A673 (cell line): Measurements from ENCODE around the gene THSD4. TPM values are rescaled to one million over a fixed set of nuclear protein-coding genes. Genes with fewer than 3 reads are reported as not detected.

Source experiments
- BruUV-seq: library from RNA; stranded (reverse); fragments of 400-500 nt; replicated peaks from 2 replicates; lab custom pipeline; 2021; lab: Mats Ljungman, UMichigan
- CTCF ChIA-PET: fragments of 300-600 bp; sonication (Branson Sonifier 250); formaldehyde crosslinking; loops from one replicate; lab custom pipeline; 2022; ENCODE audit warnings: antibody characterized with exemption; lab: Charles Lee
- POLR2A ChIA-PET: fragments of 300-600 bp; sonication (Branson Sonifier 250); formaldehyde crosslinking; loops from one replicate; lab custom pipeline; 2022; ENCODE audit warnings: antibody characterized with exemption; ENCODE audit not compliant: low non-redundant PET; lab: Charles Lee
- DNase-seq: peaks from one replicate; pipeline ENCODE4 v3.0.0-alpha.2; 2015; ENCODE audit warnings: low spot score
- H3K27ac ChIP-seq: fragments of 200-600 bp; sonication (generic); 2 replicates; pipeline ENCODE4 v1.5.1; 2016; ENCODE audit warnings: mixed run types, low read depth, mild to moderate bottlenecking, mixed read lengths, antibody characterized with exemption, low read length; ENCODE audit not compliant: poor library complexity, severe bottlenecking
- H3K27me3 ChIP-seq: fragments of 200-600 bp; sonication (generic); replicated peaks from 2 replicates; pipeline ENCODE4 v1.6.1; 2017; ENCODE audit warnings: mixed run types, low read depth, mild to moderate bottlenecking, mixed read lengths, antibody characterized with exemption, low read length; ENCODE audit not compliant: insufficient read depth, poor library complexity
- H3K36me3 ChIP-seq: fragments of 200-600 bp; sonication (generic); 2 replicates; pipeline ENCODE4 v1.6.1; 2016; ENCODE audit warnings: mixed run types, mild to moderate bottlenecking, mixed read lengths, antibody characterized with exemption, low read length; ENCODE audit not compliant: insufficient read depth, poor library complexity, severe bottlenecking
- H3K4me1 ChIP-seq: fragments of 200-600 bp; sonication (generic); 2 replicates; pipeline ENCODE4 v1.6.1; 2017; ENCODE audit warnings: mixed run types, mild to moderate bottlenecking, mixed read lengths, antibody characterized with exemption, low read length; ENCODE audit not compliant: insufficient read depth, poor library complexity, severe bottlenecking
- H3K4me3 ChIP-seq: fragments of 200-600 bp; sonication (generic); 2 replicates; pipeline ENCODE4 v1.5.1; 2016; ENCODE audit warnings: low read depth, mixed run types, mild to moderate bottlenecking, mixed read lengths, low read length; ENCODE audit not compliant: poor library complexity, severe bottlenecking
- H3K9me3 ChIP-seq: fragments of 200-600 bp; sonication (generic); 2 replicates; pipeline ENCODE4 v1.6.1; 2016; ENCODE audit warnings: mixed run types, low read depth, mild to moderate bottlenecking, mixed read lengths, antibody characterized with exemption, low read length; ENCODE audit not compliant: poor library complexity, severe bottlenecking
- CTCF ChIP-seq: fragments of 300-800, 200-600 bp; sonication (generic); conservative IDR thresholded peaks from 2 replicates; pipeline ENCODE4 v1.5.1; 2017; ENCODE audit warnings: low read depth, mild to moderate bottlenecking, antibody characterized with exemption, low read length, moderate library complexity, mixed read lengths
- EZH2 ChIP-seq: fragments of 200-600 bp; sonication (generic); IDR thresholded peaks from 2 replicates; pipeline ENCODE4 v1.6.1; 2017; ENCODE audit warnings: borderline replicate concordance, low read depth, mild to moderate bottlenecking, mixed read lengths, antibody characterized with exemption, low read length; ENCODE audit not compliant: poor library complexity, severe bottlenecking
- intact Hi-C: fragments of 100-400 bp; cut with micrococcal nuclease; formaldehyde crosslinking; loops from one replicate; pipeline ENCODE4 v1.10.0; 2022; ENCODE audit not compliant: unreplicated experiment
- total RNA-seq: library from RNA; stranded (reverse); gene quantifications from 2 replicates; pipeline ENCODE4 v1.2.3, GENCODE V29; 2021

The THSD4 gene
- total RNA-seq, 1 experiment from 2014 or later, result 2.4 TPM

- CTCF ChIA-PET, result no interaction called here
- Histone ChIP-seq H3K27me3 (no peaks in the 10 kb centered on the region), H3K4me1 (no peaks in the 10 kb centered on the region), H3K9me3 (no peaks in the 10 kb centered on the region), H3K36me3 (no peaks in the 10 kb centered on the region), H3K4me3 (no peak overlapping the region), H3K27ac (no peak overlapping the region)
- intact Hi-C loops, result no loop called here
- TF ChIP-seq CTCF (no peak), EZH2 (no peak)
- POLR2A ChIA-PET, result no interaction called here
- DNase-seq, result no peak
- no TSS peak for BruUV-seq
Measured at GRCh38 chr15:71679223-71679792, 564.0 kb downstream of the THSD4 start.

GRCh38 chr15:71679793-71680353 lies 564.6 kb downstream of the THSD4 start:
- no TSS peak for BruUV-seq
- H3K27me3 ChIP-seq, result peaks cover 3% of the 10 kb centered on the region
- intact Hi-C loops, result no loop called here
- no peaks in the 10 kb centered on the region for H3K4me1 ChIP-seq
- no peak overlapping the region for H3K4me3 ChIP-seq
- DNase-seq, result no peak
- no peak for TF ChIP-seq EZH2
- no peak for TF ChIP-seq CTCF
- CTCF ChIA-PET, result no interaction called here
- no peaks in the 10 kb centered on the region for H3K9me3 ChIP-seq
- POLR2A ChIA-PET, result no interaction called here
- no peak overlapping the region for H3K27ac ChIP-seq
- H3K36me3 ChIP-seq, result no peaks in the 10 kb centered on the region

GRCh38 chr15:71682001-71682400 lies 566.7 kb downstream of the THSD4 start:
- no peaks in the 10 kb centered on the region for H3K4me1 ChIP-seq
- no peaks in the 10 kb centered on the region for H3K9me3 ChIP-seq
- POLR2A ChIA-PET, result no interaction called here
- no peak overlapping the region for H3K4me3 ChIP-seq
- TF ChIP-seq CTCF (no peak), EZH2 (no peak)
- BruUV-seq, result no TSS peak
- CTCF ChIA-PET, result no interaction called here
- DNase-seq, result no peak
- intact Hi-C loops, result no loop called here
- H3K36me3 ChIP-seq, result no peaks in the 10 kb centered on the region
- H3K27me3 ChIP-seq, result peaks cover 11% of the 10 kb centered on the region
- H3K27ac ChIP-seq, result no peak overlapping the region
